HL-60 (cell line): Measurements from ENCODE around the gene TNK2.

ENCODE experiments used
- CTCF ChIP-seq: IDR thresholded peaks from one replicate; pipeline ENCODE4 v1.5.1; 2011; ENCODE audit warnings: low read length, control low read depth, inconsistent platforms; ENCODE audit not compliant: insufficient read depth
- POLR2AphosphoS5 ChIP-seq: IDR thresholded peaks from 2 replicates; pipeline ENCODE4 v1.6.1; 2012; ENCODE audit warnings: low read depth

GRCh38 chr3:195906865-195907683 lies 1.3 kb downstream of the TNK2 start:
- no peak for TF ChIP-seq CTCF
- no peak for TF ChIP-seq POLR2AphosphoS5
